GM18870 (cell line): Measurements from ENCODE around the gene DOCK4.
"Not testable (repeated sequence)": the region's sequence is repeated elsewhere in the genome, so short reads cannot be mapped to it uniquely, and the experiment has no call there.

Experiments used
- ATAC-seq: cut with Tn5 transposase; IDR thresholded peaks from one replicate; pipeline ENCODE4 v1.9.1; 2021; ENCODE audit warnings: moderate library complexity; ENCODE audit not compliant: unreplicated experiment

Gene DOCK4

DNA sequence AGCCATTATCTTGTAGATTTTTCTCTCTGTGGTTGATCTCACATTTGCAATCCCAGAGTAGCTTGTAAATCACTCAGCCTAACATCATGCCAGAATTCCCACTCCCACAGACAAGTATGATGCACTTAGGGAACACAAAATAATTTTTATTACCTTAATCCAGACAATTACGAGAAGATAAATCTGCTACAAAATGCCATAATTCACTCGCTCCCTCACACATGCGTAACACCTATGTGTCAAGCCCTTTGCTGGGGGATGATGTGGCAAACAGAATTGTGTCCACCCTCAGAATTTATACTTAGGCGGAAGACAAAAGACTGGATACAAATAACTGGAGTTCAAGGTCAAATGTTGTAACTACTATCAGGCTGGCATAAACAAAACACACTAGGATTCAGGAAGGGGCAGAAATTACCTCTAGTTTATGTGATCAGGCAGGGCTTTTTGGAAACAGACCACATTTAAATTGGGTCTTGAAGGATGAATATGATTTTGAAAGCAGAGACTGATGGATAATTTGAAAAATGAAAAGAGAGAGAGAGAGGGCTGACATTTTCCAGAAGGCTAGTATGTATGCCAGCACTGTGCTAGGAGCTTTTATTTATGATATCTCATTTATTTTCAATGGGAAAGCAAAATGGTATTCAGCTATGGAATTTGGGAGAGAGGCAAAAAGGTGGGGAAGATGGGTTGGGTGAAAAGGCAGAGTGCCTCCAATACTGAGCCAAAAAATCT, 69.8 kb downstream of the DOCK4 start:
- no peak for ATAC-seq

DNA sequence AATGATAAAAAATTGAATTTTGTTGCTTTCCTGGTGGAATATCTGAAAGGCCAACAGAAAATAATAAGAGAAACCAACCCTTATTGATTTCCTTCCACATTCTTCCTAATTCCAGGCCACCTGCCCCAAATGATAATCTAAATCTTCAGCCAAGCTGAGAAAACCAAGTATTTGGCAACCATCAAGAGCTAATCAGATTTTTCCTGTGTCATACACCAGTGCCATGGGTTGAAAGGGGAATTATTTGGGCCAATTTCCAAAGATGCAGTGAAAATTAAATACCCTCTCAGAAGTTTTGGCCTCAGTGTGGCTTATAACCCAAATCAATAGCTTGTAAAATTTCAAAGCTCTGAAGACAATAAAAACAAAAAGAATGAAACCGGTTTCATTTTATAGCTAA, 70.4 kb downstream of the DOCK4 start:
- ATAC-seq, result no peak

DNA sequence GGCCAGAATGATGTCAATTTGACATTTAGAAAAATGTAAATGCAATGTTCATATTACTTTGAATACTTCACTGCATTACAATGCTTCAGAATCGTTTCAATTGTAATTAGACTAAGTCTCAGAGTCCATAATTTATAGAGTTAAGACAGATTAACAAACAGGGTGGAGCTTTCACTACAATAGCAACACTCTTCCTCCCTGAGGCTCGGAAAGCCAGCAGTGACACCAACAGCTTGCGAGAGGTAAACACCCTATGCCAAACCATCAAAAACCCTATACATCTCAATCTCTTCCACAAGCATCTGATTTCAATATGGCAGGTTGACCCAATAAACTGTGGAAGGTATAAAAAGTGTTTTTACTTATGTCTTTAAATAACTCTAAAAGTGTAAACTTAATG, 72.2 kb downstream of the DOCK4 start:
- ATAC-seq, result no peak

DNA sequence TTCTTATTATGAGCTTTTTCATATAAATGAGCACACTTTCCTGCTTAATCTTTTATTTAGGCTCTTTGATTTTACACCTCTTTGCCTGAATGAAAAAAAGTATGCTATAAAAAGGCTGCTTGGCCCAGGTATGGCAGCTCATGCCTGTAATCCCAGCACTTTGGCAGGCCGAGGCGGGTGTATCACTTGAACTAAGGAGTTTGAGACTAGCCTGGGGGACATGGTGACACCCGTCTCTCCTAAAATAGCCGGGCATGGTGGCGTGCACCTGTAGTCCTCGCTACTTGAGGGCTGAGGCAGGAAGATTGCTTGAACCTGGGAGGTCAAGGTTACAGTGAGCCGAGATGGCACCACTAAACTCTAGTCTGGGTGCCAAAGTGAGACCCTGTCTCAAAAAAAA, 72.9 kb downstream of the DOCK4 start:
- no peak for ATAC-seq

DNA sequence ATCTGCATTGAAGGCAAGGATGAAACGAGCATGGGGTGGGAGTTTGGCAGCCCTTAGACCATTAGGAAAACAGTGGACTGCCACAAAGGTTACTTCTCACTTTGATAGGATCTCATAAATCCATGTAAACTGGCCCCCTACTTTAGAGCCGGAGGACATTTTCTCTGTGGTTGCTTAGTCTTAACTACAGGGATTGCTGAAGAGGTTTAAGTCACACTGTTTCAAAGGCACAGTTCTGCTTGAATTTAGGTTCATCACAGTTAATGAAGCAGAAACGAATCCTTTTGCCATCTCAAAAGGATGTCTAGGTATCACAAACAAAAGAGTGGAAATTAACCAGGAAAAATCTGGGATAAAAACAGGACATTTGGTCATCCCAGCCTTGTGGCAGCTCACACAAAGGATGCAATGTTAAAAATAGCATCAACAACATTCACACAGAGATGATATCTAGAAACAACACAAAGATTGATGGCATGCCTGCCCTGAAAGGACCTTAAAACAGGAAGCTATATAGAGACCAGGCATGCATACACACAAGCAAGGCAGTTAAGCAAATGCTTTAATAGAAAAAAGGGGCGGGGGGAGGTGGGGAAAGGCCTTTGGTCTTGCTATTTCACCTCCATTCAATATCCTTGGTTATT, 74.0 kb downstream of the DOCK4 start:
- no peak for ATAC-seq

DNA sequence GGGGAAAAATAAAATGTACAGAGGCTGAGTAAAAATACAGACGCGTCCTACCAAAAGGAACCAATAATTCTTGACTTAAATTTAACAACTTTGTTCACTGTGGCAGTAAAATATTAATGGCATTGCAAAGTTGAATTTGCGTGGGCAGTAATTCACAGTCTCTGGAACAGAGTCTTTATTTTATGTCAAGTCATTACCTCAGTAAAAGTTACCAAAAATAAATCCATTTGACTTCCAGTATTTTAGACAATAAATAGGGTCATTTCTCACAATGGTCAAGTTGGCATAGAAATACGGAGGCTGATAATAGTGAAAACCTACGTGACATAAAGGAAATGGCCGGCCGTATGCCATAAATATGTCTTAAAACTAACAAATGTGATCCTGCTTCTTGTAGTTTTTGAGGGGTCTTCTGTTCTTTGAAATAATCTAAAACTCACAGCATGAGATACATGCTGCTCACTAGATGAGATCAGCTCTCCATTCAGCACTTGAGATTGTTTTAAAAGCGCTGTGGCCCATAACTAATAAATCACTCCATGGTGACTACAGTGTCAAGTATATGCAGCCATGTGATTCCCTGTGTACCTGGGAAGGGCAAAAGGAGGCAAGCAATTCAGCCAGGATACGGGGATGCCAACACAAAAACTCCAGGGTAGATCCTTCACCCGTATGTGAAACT, 75.3 kb downstream of the DOCK4 start:
- ATAC-seq, result no peak

DNA sequence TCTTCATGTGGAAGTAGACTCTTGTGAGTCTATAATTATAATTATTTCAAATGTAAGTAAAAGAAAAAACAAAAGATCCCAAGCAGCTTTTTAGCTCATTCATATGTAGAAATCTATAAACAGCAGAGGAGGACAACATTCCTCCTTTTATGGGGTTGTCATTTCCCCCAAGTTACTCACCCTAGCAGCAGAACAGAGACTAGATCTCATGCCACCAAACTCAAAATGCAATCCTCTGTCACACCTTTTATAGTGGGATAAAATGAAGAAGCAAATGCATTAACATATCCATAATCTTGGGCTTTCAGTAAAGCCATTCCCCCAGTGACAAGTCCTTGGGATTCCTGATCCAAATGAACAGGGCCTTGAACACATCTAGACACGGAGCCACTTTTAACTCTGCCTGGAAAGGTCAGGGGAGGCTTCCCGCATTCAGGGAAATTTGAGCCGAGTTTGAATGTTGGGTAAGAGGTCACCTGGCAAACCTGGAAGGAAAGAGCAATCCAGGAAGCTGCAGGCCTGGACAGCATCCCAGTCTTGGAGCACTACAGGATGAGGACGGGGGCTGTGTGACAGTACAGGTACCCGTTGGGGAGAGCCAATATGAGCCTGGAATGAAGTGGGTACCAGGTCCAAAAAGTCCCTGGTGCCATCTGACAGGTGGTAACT, 76.4 kb downstream of the DOCK4 start:
- no peak for ATAC-seq

DNA sequence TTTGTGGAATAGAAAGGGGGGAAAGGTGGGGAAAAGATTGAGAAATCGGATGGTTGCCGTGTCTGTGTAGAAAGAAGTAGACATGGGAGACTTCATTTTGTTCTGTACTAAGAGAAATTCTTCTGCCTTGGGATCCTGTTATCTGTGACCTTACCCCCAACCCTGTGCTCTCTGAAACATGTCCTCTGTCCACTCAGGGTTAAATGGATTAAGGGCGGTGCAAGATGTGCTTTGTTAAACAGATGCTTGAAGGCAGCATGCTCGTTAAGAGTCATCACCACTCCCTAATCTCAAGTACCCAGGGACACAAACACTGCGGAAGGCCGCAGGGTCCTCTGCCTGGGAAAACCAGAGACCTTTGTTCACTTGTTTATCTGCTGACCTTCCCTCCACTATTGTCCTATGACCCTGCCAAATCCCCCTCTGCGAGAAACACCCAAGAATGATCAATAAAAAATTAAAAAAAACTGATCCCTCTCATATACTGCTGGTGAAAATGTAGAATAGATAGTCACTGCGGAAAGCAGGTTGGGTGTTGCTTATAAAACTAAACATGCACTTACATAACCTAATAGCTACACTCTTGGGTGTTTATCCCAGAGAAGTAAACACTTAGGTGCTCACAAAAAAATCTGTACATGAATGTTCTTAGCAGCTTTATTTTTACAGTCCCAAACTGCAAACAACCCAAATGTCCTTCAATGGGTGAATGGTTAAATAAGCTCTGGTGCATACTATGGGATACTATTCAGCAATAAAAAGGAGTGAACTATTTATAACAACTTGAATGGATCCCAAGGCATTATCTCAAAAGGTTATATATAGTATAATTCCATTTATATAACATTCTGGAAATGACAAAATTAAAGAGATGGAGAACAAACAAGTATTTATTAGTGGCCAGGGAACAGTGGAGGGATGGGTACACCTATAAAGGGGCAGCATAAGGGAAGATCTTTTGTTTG, 77.5 kb downstream of the DOCK4 start:
- ATAC-seq, result not testable (repeated sequence)

DNA sequence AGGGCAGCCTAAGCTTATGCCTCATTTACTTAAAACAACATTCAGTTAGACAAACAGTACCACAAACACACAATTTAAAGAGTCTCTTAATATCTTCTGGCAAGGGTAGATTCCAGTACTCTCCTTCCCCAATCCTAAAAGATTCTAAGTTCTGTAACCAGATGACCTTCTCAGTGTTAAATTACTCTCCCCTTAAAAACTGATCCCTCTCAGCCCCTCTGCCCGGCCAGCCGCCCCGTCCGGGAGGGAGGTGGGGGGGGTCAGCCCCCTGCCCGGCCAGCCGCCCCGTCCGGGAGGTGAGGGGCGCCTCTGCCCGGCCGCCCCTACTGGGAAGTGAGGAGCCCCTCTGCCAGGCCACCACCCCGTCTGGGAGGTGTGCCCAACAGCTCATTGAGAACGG, 78.2 kb downstream of the DOCK4 start:
- not testable (repeated sequence) for ATAC-seq

DNA sequence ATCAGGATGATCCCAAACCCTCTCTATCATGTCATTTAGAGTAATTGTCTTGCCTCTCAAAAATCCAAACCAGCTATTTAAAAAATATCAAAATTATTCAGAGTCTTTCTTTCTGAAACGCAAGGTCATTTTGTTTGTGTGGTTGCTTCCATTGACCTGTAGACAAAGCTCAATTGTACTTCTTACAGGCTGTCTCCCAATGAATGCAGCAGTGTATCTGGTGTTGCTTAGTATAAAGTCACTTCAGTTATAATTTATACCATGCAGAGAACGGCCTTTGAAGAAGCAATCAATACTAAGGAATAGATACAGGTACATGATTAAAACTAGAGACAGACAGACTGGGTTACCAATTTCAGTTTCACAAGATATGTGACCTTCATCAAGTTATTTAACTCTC, 80.9 kb downstream of the DOCK4 start:
- no peak for ATAC-seq

DNA sequence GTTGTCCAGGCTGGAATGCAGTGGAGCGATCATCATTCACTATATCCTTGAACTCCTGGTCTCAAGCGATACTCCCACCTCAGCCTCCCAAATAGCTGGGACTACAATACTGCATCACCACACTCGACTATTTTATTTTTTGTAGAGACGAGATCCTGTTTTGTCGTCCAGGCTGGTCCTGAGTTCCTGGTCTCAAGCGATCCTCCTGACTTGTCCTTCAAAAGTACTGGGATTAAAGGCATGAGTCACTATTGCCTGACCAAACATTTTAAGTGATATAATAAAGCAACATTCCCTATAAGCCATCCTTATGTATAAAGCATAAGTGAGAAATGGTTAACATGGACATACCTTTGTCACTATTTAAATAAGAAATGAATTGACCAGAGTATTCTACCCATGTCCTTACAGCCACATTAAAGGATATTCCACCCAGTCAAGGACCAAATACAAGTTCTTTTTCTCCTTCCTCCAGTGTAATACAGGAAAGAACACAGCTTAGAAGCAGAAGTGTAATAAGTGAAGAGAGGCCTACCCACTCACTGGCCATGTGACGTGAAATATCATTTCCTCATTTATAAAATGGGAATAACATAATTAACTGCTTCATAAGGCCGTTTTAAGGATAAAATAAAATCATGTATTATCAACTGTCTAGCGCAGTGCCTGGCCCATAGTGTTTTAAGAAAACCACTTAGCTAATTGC, 82.0 kb downstream of the DOCK4 start:
- no peak for ATAC-seq

DNA sequence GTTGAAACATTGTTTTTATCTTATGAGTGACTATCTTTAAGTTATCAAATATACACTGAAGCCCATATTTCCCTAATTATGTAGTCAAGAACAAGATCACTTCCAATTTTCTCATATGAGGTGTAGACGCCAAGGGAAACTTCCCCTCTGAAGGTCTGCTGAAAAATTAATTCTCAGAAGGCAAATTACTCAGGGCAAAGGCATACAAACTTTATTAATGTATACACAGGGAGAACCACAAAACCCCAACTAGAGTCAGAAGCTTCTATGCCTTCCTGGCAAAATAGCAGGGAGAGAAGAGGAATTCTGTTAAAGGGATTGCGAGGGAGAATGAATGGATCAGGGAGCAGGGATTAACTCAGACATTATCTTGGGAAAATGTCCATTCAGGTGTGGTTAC, 83.4 kb downstream of the DOCK4 start:
- no peak for ATAC-seq

DNA sequence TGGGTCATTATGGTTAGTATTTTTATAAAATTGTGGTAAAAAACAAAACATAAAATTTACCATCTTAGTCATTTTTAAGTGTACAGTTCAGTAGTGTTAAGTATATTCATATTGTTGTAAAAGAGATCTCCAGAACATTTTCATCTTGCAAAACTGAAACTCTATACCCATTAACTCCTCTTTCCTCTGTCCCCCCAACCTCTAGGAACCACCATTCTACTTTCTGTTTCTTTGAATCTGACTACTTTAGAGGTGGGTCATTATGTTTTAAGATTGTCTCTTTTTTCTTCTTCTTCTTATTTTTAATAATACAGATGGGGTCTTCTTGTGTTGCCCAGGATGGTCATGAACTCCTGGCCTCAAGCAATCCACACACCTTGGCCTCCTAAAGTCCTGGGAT, 84.1 kb downstream of the DOCK4 start:
- peak; percentile 54 for ATAC-seq

DNA sequence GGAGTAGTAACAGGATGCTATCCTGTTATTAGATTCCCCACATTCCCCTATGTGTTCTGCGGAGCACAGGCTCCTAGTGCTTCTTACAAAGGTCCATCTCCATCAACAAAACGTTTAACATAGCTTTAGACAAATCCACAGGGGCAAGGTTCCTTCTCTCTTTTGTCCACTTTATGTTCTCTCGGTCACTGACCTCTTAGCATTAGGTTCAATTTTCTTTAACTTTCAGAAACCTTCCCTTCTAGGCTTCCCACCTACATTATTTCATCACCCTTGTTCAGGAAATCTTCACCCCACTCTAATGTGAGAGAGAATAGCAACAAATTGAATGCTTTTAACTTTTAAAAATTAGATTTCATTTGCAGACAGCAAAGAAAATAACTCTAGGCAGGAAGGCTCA, 84.9 kb downstream of the DOCK4 start:
- ATAC-seq, result no peak

DNA sequence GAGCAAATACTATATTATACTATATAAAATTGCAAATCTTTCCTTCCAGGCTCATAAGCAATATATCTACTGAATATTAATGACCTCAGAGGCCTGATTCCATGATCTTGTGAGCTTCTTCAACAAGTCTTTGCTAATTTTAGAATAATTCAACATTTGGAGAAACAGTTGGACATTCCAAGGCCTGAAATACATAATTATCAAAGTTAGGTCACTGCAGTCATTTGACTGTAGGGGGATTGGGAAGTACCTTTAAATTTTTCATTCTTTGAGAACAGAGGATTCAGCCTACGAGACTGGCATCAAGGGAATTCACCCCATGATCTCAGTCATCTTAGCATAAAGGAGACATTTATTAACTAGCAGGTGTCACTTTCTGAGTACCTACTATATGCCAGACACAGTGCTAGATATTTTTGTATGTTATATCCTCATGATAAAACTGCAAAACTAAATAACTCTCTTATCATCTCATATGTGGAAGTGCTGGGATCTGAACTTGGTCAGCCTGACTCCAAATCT, 85.4 kb downstream of the DOCK4 start:
- peak; percentile 83 for ATAC-seq

DNA sequence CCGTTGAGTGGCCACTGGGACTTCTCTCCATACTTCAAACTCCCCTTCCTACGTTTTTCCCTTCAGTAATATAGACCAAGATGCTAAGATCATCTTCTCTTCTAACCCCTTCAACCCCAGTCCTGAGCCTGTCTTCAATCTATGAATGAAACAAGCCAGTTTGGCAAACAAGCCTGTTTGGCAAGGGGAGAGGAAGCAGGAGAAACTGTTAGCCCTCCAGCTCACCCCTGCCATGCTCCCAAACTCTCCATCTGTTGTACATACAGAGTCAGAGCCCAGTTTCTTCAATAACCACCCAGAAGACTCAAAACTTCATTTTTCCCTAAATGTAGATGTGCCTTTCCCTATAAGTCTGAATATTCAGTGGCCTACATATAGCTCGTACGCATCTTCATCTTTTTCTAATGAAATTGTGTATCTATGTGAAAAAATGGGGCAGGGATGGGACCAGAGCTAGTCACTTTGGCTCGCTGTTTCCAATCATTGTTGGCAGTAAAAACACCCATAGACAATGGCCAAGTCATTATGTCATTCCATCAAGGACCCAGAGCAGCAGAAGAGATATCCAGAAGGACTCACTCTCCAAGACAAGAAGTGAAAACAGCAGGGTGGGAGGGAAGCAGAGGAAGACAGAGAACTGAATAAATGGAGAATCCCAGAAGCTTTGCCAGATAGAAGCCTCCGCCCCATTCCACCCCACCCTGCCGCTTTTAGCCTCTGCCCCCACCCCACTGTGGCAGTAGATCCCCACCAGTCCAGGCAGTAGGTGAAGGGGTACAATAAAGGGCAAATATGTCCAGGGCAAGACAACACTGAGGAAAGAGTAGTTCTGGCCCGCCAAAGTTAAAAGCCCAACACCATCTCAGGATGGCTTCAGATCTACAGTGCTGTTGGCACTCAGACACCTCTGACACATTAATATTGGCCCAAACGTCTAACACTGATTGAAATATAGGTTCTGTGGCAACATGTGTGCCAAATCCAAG, 87.3 kb downstream of the DOCK4 start:
- no peak for ATAC-seq

DNA sequence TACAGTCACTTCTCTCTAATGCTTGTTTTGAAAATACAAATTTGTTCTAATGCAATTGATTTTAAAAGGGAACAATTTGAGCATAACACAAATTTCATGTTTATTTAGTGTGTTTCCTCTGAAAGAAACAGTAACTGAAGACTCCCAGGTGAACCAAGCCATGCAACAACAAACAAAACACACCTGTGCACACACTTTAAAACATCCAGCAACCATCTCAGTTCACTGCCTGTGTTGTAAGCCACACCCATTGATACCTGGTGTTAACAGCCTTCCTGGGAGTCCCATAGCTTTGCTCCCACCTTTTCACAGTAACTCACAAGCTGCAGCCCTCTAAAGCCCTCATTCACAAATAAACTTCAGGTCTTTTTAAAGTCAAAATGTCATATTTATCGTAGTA, 89.3 kb downstream of the DOCK4 start:
- ATAC-seq, result no peak

DNA sequence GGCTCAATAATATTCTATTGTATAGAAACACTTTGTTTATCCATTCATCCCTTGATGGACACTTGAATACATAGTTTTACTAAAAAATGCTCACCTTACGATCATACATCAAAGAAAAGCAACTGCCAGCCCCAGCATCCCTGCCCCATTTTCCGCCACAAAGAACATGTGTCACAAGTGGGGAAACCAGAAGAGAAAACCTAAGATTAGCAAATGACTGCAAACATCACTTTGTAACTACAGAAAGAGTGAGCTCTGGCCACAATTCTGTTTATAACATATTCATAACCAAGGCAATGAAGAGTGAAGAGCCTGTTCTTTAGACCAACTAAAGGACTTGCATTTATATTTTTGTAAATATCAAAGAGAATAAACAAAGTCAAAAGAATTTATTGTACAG, 89.8 kb downstream of the DOCK4 start:
- ATAC-seq, result no peak

DNA sequence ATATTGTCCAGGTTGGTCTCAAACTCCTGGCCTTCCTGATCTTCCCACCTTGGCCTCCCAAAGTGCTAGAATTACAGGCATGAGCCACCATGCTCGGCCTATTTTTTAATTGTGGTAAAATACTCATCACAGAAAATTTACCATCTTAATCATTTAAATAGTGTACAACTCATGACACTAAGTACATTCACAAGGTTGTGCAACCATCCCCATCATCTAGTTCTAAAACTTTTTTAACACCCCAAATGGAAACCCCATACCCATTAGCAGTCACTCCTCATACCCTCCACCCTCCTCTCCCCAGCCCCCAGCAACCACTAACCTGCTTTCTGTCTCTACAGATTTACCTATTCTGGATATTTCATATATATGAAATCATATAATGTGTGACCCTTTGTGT, 90.3 kb downstream of the DOCK4 start:
- no peak for ATAC-seq
